Measurements from ENCODE around the gene UNC13C.

DNA sequence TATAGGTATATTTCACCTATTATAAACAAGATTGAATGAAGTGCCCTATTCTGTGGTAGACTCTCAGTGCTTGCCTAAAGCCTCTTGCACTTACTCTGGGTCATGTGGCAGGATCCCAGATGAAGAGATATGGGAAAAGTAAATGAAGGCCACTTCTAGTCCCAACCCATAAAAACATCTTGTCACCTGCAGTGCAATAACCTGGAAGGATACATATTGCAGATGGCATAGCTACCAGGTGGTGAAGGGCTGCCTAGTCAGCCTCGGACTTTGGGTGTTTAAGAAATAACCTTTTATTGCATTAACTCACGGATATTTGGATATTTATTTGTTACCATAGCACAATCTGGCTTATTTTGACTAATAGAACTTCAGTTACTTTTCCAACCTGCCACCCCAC lies 367.1 kb downstream of the UNC13C start:
- TF ChIP-seq GABPA (IDR thresholded peaks at IDR 0.05; ENCODE audit: low read depth) (no peak), TAF1 (IDR thresholded peaks at IDR 0.05; ENCODE audit: borderline replicate concordance, low read depth, low read length) (no peak)
- TF ChIP-seq, protein P1, sequence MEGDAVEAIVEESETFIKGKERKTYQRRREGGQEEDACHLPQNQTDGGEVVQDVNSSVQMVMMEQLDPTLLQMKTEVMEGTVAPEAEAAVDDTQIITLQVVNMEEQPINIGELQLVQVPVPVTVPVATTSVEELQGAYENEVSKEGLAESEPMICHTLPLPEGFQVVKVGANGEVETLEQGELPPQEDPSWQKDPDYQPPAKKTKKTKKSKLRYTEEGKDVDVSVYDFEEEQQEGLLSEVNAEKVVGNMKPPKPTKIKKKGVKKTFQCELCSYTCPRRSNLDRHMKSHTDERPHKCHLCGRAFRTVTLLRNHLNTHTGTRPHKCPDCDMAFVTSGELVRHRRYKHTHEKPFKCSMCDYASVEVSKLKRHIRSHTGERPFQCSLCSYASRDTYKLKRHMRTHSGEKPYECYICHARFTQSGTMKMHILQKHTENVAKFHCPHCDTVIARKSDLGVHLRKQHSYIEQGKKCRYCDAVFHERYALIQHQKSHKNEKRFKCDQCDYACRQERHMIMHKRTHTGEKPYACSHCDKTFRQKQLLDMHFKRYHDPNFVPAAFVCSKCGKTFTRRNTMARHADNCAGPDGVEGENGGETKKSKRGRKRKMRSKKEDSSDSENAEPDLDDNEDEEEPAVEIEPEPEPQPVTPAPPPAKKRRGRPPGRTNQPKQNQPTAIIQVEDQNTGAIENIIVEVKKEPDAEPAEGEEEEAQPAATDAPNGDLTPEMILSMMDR (IDR thresholded peaks at IDR 0.05), result no peak
